GM12874 (cell line): ENCODE results near the gene ALPK3.

Experiments
- TF ChIP-seq, protein P1 (sequence below): IDR thresholded peaks from 2 replicates; pipeline ENCODE4 v1.5.1; 2011; ENCODE audit warnings: low read depth, mild to moderate bottlenecking, control low read depth, low read length, moderate library complexity; ENCODE audit not compliant: insufficient read depth

Gene ALPK3

GRCh38 chr15:84790676-84791075, 26.5 kb upstream of the ALPK3 start:
- TF ChIP-seq, protein P1, sequence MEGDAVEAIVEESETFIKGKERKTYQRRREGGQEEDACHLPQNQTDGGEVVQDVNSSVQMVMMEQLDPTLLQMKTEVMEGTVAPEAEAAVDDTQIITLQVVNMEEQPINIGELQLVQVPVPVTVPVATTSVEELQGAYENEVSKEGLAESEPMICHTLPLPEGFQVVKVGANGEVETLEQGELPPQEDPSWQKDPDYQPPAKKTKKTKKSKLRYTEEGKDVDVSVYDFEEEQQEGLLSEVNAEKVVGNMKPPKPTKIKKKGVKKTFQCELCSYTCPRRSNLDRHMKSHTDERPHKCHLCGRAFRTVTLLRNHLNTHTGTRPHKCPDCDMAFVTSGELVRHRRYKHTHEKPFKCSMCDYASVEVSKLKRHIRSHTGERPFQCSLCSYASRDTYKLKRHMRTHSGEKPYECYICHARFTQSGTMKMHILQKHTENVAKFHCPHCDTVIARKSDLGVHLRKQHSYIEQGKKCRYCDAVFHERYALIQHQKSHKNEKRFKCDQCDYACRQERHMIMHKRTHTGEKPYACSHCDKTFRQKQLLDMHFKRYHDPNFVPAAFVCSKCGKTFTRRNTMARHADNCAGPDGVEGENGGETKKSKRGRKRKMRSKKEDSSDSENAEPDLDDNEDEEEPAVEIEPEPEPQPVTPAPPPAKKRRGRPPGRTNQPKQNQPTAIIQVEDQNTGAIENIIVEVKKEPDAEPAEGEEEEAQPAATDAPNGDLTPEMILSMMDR: no peak

DNA sequence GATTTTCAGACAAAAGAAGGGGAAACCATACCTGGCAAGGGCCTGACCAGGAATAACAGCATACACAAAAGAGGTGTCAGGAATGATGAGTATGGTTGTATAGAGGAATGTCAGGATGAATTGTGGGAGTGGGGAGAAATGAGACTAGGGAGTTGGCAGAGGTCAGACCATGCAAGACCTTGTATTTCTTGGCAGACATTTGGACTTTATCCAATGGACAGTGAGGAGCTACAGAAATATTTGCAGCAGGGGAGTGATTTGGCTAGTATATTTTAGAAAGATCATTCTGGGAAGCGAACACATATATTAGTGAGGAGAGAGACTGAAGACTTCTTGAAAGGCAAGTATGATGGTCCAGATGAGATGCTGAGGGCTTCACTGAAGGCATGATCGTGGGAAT, 25.4 kb upstream of the ALPK3 start:
- TF ChIP-seq, protein P1: no peak

- TF ChIP-seq, protein P1: no peak
These were observed 23.6 kb upstream of the ALPK3 start for GRCh38 chr15:84793431-84794161.

DNA sequence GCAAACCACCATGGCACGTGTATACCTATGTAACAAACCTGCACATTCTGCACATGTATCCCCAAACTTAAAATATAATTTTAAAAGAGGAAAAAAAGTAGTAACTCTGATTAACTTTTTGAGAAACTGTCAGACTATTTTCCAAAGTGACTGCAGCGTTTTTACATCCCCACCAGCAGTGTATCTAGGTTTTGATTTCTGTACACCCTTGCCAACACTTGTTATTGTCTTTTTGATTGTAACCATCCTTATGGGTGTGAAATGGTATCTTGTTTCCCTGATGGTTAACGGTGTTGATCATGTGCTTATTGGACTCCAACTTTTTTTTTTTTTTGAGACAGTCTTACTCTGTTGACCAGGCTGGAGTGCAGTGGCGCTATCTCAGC, 23.0 kb upstream of the ALPK3 start:
- TF ChIP-seq, protein P1: no peak

- TF ChIP-seq, protein P1: no peak
These were observed 22.0 kb upstream of the ALPK3 start for GRCh38 chr15:84795186-84795585.

DNA sequence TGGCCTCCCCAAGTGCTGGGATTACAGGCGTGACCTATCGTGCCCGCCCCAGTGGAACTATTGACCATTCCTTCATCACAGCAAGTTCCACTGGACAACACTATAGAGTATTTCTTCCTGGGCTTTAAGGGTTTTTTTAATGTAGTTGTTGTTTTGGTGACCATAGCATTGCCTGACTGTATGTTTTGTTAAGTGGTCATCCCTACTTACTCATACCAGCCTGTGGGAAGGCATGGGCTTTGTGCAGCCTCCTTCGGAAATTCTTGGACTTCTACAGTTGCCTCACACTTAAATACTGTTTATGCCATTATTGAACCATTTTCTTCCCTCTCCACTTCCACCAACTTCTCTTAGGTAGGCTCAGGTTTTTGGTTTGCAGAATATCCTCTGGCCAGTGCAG, 19.9 kb upstream of the ALPK3 start:
- TF ChIP-seq, protein P1: no peak

GRCh38 chr15:84797801-84798200, 19.4 kb upstream of the ALPK3 start:
- TF ChIP-seq, protein P1: no peak
